PFSK-1 (cell line): Measurements from ENCODE around the gene EMC1.

Experiments used
- FOXP2 ChIP-seq: optimal IDR thresholded peaks from 2 replicates; pipeline ENCODE3; 2011; ENCODE audit warnings: borderline replicate concordance, control low read depth, inconsistent platforms; ENCODE audit not compliant: insufficient read depth; ENCODE audit errors: extremely low read length, extremely low read depth
- POLR2AphosphoS5 ChIP-seq: IDR thresholded peaks from 2 replicates; pipeline ENCODE4 v1.6.1; 2012; ENCODE audit warnings: low read depth, mild to moderate bottlenecking, control low read depth, low read length, moderate library complexity
- SIN3A ChIP-seq: IDR thresholded peaks from 2 replicates; pipeline ENCODE4 v1.6.1; 2012; ENCODE audit warnings: mild to moderate bottlenecking, low read length, moderate library complexity, borderline replicate concordance; ENCODE audit not compliant: insufficient read depth
- TAF1 ChIP-seq: IDR thresholded peaks from 2 replicates; pipeline ENCODE4 v1.6.1; 2012; ENCODE audit warnings: low read length, control low read depth, borderline replicate concordance; ENCODE audit not compliant: insufficient read depth
- TF ChIP-seq, protein P1 (sequence below), 2 experiments: IDR thresholded peaks; 2 replicates each; pipeline versions ENCODE4 v1.6.1 to v1.8.0; 2011 to 2012; ENCODE audit warnings: low read depth in 2 of 2, low read length in 2 of 2, control low read depth in 1 of 2, inconsistent platforms in 1 of 2, mild to moderate bottlenecking in 1 of 2, moderate library complexity in 1 of 2; ENCODE audit not compliant: insufficient read depth in 1 of 2

Gene EMC1

DNA sequence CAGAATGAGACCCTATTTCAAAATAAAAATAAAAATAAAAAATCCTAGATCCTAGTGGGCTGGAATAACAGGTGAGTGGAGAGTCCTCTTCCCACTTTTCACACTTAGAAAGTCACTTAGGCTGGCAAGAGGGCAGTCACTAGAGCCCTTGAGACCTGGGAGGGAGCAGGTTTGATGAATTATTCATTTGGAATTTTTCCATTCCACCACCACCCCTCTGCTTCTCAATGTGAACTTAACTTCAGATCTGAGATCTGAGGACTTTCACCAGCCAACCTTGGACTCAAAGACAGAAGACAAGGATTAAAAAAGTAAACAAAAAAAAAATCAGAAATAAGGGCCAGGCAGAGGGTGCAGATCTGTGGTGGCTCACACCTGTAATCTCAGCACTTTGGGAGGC, 20.7 kb upstream of the EMC1 start:
- TF ChIP-seq POLR2AphosphoS5 = no peak
- TF ChIP-seq, protein P1, sequence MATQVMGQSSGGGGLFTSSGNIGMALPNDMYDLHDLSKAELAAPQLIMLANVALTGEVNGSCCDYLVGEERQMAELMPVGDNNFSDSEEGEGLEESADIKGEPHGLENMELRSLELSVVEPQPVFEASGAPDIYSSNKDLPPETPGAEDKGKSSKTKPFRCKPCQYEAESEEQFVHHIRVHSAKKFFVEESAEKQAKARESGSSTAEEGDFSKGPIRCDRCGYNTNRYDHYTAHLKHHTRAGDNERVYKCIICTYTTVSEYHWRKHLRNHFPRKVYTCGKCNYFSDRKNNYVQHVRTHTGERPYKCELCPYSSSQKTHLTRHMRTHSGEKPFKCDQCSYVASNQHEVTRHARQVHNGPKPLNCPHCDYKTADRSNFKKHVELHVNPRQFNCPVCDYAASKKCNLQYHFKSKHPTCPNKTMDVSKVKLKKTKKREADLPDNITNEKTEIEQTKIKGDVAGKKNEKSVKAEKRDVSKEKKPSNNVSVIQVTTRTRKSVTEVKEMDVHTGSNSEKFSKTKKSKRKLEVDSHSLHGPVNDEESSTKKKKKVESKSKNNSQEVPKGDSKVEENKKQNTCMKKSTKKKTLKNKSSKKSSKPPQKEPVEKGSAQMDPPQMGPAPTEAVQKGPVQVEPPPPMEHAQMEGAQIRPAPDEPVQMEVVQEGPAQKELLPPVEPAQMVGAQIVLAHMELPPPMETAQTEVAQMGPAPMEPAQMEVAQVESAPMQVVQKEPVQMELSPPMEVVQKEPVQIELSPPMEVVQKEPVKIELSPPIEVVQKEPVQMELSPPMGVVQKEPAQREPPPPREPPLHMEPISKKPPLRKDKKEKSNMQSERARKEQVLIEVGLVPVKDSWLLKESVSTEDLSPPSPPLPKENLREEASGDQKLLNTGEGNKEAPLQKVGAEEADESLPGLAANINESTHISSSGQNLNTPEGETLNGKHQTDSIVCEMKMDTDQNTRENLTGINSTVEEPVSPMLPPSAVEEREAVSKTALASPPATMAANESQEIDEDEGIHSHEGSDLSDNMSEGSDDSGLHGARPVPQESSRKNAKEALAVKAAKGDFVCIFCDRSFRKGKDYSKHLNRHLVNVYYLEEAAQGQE (IDR thresholded peaks at IDR 0.05; ENCODE audit: insufficient read depth in 1 of 2, low read depth in 2 of 2, low read length in 2 of 2) = no peak

DNA sequence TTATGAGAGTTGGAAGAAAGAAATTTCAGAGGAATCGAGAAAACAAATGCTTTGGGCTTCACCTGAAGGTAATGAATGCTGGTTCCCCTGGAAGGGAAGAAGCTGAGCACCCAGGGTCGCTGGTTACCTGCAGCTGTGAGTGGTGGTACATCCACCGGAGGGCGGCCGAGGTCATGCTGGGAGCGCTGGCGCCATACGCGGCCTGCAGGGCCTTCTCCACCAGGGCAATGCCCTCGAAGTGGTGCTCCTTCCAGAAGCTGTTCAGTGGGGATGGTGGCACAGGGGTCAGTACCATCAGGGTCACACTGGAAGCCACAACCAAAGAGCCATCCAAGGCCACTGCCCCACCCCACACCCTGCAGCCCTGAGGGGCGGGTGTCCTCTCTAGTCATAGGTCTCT, 17.1 kb upstream of the EMC1 start:
- no peak for TF ChIP-seq TAF1
- no peak for TF ChIP-seq POLR2AphosphoS5
- TF ChIP-seq, protein P1 (IDR thresholded peaks at IDR 0.05; ENCODE audit: insufficient read depth in 1 of 2, low read depth in 2 of 2, low read length in 2 of 2) = no peak
- no peak for TF ChIP-seq FOXP2
- TF ChIP-seq SIN3A = no peak

GRCh38 chr1:19262744-19263143, 11.4 kb upstream of the EMC1 start:
- TF ChIP-seq POLR2AphosphoS5 (no peak), SIN3A (no peak), TAF1 (no peak), FOXP2 (no peak)
- TF ChIP-seq, protein P1 (IDR thresholded peaks at IDR 0.05; ENCODE audit: insufficient read depth in 1 of 2, low read depth in 2 of 2, low read length in 2 of 2) = no peak

DNA sequence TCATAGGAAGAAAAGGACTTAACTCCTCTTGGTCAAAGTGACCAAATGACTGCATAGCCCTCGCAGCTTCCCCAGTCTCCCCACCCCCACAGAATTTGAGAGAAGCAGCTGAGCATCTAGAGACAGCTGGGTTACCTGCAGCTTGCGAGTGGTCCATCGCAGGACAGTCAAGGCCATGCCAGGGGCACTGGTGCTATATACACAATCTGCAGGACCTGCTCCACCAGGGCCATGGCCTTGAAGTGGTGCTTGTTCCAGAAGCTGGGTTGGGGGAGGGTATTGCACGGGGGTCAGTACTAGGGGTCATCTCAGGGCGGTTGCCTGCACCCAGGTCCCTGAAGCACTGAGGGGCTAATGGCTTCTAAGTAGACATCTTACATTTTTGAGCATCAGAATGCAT, 10.7 kb upstream of the EMC1 start:
- TF ChIP-seq FOXP2 (no peak), TAF1 (no peak), POLR2AphosphoS5 (no peak), SIN3A (no peak)
- TF ChIP-seq, protein P1 (IDR thresholded peaks at IDR 0.05; ENCODE audit: insufficient read depth in 1 of 2, low read depth in 2 of 2, low read length in 2 of 2) = no peak

DNA sequence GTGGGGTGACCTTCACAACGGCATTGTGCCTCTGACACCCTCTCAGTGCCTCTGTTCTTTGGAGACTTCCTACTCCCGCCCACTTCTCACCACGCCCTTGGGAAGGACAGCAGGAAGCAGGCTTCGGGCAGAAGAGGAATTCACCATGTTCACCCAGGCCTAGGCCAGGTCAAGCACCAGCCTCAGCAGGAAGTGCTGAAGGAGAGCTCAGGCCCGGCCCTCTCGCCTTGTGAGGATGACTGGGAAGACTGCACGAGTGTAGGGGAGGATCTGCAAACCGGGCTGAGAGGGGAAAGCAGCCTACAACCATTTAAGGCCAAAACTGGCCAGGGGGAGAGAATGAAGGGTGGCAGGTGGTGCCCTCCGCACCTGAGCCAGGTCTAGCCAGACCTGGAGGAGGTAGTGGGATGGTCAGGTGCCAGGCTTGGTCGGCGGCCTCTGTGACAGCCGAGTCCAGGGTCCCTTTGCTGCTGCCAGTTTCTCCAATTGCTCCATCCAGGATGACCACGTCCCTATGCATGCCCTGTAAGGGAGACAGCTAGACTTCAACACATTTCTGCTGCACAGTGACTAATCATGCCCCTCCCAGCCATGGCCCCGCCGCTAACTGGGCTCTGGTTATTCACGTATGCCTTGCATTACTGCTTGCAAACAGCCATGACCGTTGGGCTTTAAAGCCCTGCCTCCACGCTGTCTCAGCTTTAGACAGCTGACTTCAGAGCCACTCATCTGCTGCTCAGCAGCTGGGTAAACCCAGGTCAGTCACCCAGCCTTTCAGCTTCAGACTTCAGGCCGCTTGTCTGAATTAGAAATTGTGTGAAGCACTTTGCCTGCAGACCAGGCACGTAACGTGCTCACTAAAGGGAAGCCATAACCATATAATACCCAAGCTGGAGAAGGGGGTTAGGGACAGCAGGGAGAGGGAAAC, 9.2 kb upstream of the EMC1 start:
- TF ChIP-seq SIN3A (no peak), POLR2AphosphoS5 (no peak; the same call in 1 of the 2 replicates), FOXP2 (no peak), TAF1 (no peak)
- TF ChIP-seq, protein P1 (IDR thresholded peaks at IDR 0.05; ENCODE audit: insufficient read depth in 1 of 2, low read depth in 2 of 2, low read length in 2 of 2) = no peak
